ENCODE data around the gene ZBTB34. TPM values are rescaled to one million over a fixed set of nuclear protein-coding genes. Genes with fewer than 3 reads are reported as not detected.

ZBTB34 gene
- total RNA-seq, 2 donors from 2014 or later: 4.5 to 10.8 TPM

- no peak for DNase-seq (ENCODE audit: low spot score)
- Histone ChIP-seq H3K27me3 (replicated peaks; ENCODE audit: insufficient read depth) (no peaks in the 10 kb centered on the region), H3K4me3 (no peak overlapping the region), H3K9me3 (no peaks in the 10 kb centered on the region), H3K4me1 (replicated peaks) (no peaks in the 10 kb centered on the region), H3K36me3 (no peaks in the 10 kb centered on the region), H3K27ac (no peak overlapping the region)
- intact Hi-C loops (cut with DNase I): no loop called here
- no peak for TF ChIP-seq POLR2AphosphoS5 (IDR thresholded peaks at IDR 0.05)
- no peak for TF ChIP-seq CTCF (IDR thresholded peaks at IDR 0.05)
- no peak for TF ChIP-seq POLR2A (IDR thresholded peaks at IDR 0.05)
Observed at GRCh38 chr9:126925876-126926275, 65.4 kb downstream of the ZBTB34 start.

GRCh38 chr9:126926364-126926763 is 65.9 kb downstream of the ZBTB34 start:
- intact Hi-C loops (cut with DNase I): no loop called here
- TF ChIP-seq POLR2AphosphoS5 (IDR thresholded peaks at IDR 0.05) (no peak), CTCF (IDR thresholded peaks at IDR 0.05) (no peak), POLR2A (IDR thresholded peaks at IDR 0.05) (no peak)
- H3K4me3 ChIP-seq: no peak overlapping the region
- H3K4me1 ChIP-seq (replicated peaks): no peaks in the 10 kb centered on the region
- H3K27ac ChIP-seq: no peak overlapping the region
- DNase-seq (ENCODE audit: low spot score): no peak
- WGBS: 75% methylated on average over 2 of the region's 2 CpGs
- no peaks in the 10 kb centered on the region for H3K9me3 ChIP-seq
- H3K36me3 ChIP-seq: no peaks in the 10 kb centered on the region
- no peaks in the 10 kb centered on the region for H3K27me3 ChIP-seq (replicated peaks; ENCODE audit: insufficient read depth)

- no peak for DNase-seq (ENCODE audit: low spot score)
- H3K36me3 ChIP-seq: no peaks in the 10 kb centered on the region
- H3K9me3 ChIP-seq: no peaks in the 10 kb centered on the region
- TF ChIP-seq CTCF (IDR thresholded peaks at IDR 0.05): no peak
- TF ChIP-seq POLR2A (IDR thresholded peaks at IDR 0.05): no peak
- no peak for TF ChIP-seq POLR2AphosphoS5 (IDR thresholded peaks at IDR 0.05)
- no peaks in the 10 kb centered on the region for H3K4me1 ChIP-seq (replicated peaks)
- intact Hi-C loops (cut with DNase I): no loop called here
- H3K27ac ChIP-seq: no peak overlapping the region
- 54% methylated on average over 6 of the region's 6 CpGs for WGBS
- no peaks in the 10 kb centered on the region for H3K27me3 ChIP-seq (replicated peaks; ENCODE audit: insufficient read depth)
- no peak overlapping the region for H3K4me3 ChIP-seq
Observed at GRCh38 chr9:126927419-126927818, 67.0 kb downstream of the ZBTB34 start.

GRCh38 chr9:126932871-126933321 is 72.5 kb downstream of the ZBTB34 start:
- TF ChIP-seq POLR2A (IDR thresholded peaks at IDR 0.05) (no peak), CTCF (IDR thresholded peaks at IDR 0.05) (no peak), POLR2AphosphoS5 (IDR thresholded peaks at IDR 0.05) (no peak)
- Histone ChIP-seq H3K27ac (no peak overlapping the region), H3K36me3 (no peaks in the 10 kb centered on the region), H3K27me3 (replicated peaks; ENCODE audit: insufficient read depth) (no peaks in the 10 kb centered on the region), H3K9me3 (no peaks in the 10 kb centered on the region), H3K4me1 (replicated peaks) (no peaks in the 10 kb centered on the region), H3K4me3 (no peak overlapping the region)
- DNase-seq (ENCODE audit: low spot score): no peak
- WGBS: 84% methylated on average over 11 of the region's 11 CpGs
- intact Hi-C loops (cut with DNase I): no loop called here

GRCh38 chr9:126933334-126933980 is 73.0 kb downstream of the ZBTB34 start:
- TF ChIP-seq POLR2A (IDR thresholded peaks at IDR 0.05) (no peak), CTCF (IDR thresholded peaks at IDR 0.05) (no peak), POLR2AphosphoS5 (IDR thresholded peaks at IDR 0.05) (no peak)
- H3K27ac ChIP-seq: no peak overlapping the region
- no peaks in the 10 kb centered on the region for H3K9me3 ChIP-seq
- no peaks in the 10 kb centered on the region for H3K27me3 ChIP-seq (replicated peaks; ENCODE audit: insufficient read depth)
- 80% methylated on average over 11 of the region's 11 CpGs for WGBS
- no peaks in the 10 kb centered on the region for H3K36me3 ChIP-seq
- no peaks in the 10 kb centered on the region for H3K4me1 ChIP-seq (replicated peaks)
- no peak overlapping the region for H3K4me3 ChIP-seq
- intact Hi-C loops (cut with DNase I): no loop called here
- DNase-seq (ENCODE audit: low spot score): no peak

Data from prostate gland (tissue), 2 donors.